K562 (cell line): ENCODE measurements around the gene ANKRD7. TPM values are rescaled to one million over a fixed set of nuclear protein-coding genes. Genes with fewer than 3 reads are reported as not detected.

ENCODE experiments used
- ATAC-seq: fragments of 200-7000 bp; cut with Tn5 transposase; 3 replicates; pipeline ENCODE4 v1.9.1; 2020; ENCODE audit warnings: moderate library complexity
- BruUV-seq: library from RNA; stranded (reverse); fragments of 400-500 nt; replicated peaks from 2 replicates; lab custom pipeline; 2021; lab: Mats Ljungman, UMichigan
- CTCF ChIA-PET: fragments of 300-600 bp; formaldehyde crosslinking; extraction: SDS; loops from one replicate; lab custom pipeline; 2021; ENCODE audit warnings: low intra/inter-chr PET ratio; lab: Yijun Ruan, JAX
- POLR2A ChIA-PET: fragments of 300-600, 350-650 bp; sonication (Branson Sonifier 250); formaldehyde crosslinking; extraction: SDS; loops from one replicate; lab custom pipeline; 2021; ENCODE audit warnings: antibody characterized with exemption, inconsistent platforms; lab: Yijun Ruan, JAX
- DNase-seq, 4 experiments: peaks; one replicate each; pipeline versions ENCODE4 v3.0.0 to v3.0.0-alpha.2; 2011 to 2018; ENCODE audit warnings: low spot score in 3 of 4, mixed read lengths in 3 of 4; ENCODE audit errors: extremely low read depth in 1 of 4
- FAIRE-seq: peaks from 2 replicates; lab custom pipeline; 2011; peaks lifted over from hg19 to GRCh38; lab: Jason Lieb, UNC
- H2AFZ ChIP-seq: 2 replicates; pipeline ENCODE4 v1.6.0; 2011; ENCODE audit warnings: low read depth, low read length, control low read depth, inconsistent platforms
- H3K27ac ChIP-seq: fragments of 200-600 bp; 3 replicates; pipeline ENCODE4 v1.8.0; 2011; ENCODE audit warnings: low read depth, mild to moderate bottlenecking, control low read depth, inconsistent platforms, low read length, moderate library complexity, mixed read lengths; ENCODE audit errors: extremely low read depth
- H3K27me3 ChIP-seq, 2 experiments: fragments of 300-600 bp in 1 of 2; 2 replicates in 1 of 2; 3 replicates in 1 of 2; pipeline versions ENCODE4 v1.6.0 to v1.8.0; 2011; ENCODE audit warnings: inconsistent platforms in 2 of 2, low read length in 2 of 2, mild to moderate bottlenecking in 1 of 2, mixed read lengths in 1 of 2, moderate library complexity in 1 of 2; ENCODE audit not compliant: control insufficient read depth in 2 of 2, insufficient read depth in 2 of 2
- H3K36me3 ChIP-seq: fragments of 300-600 bp; 3 replicates; pipeline ENCODE4 v1.8.0; 2011; ENCODE audit warnings: mild to moderate bottlenecking, low read length, inconsistent platforms; ENCODE audit not compliant: control insufficient read depth, insufficient read depth
- H3K4me1 ChIP-seq, 2 experiments: fragments of 200-600 bp in 1 of 2; replicated peaks in 1 of 2; 2 replicates in 1 of 2; 3 replicates in 1 of 2; pipeline versions ENCODE4 v1.5.1 to v1.8.0; 2011; ENCODE audit warnings: inconsistent platforms in 2 of 2, low read length in 2 of 2, mild to moderate bottlenecking in 1 of 2, mixed read lengths in 1 of 2, moderate library complexity in 1 of 2; ENCODE audit not compliant: control insufficient read depth in 2 of 2, insufficient read depth in 2 of 2
- H3K4me2 ChIP-seq: 2 replicates; pipeline ENCODE4 v1.6.1; 2011; ENCODE audit warnings: low read length, control low read depth, inconsistent platforms, mixed read lengths; ENCODE audit not compliant: insufficient read depth
- H3K4me3 ChIP-seq: fragments of 200-600 bp; sonication (generic), shearing (Covaris generic); 2 replicates; pipeline ENCODE4 v1.5.1; 2016; ENCODE audit warnings: control low read depth, inconsistent platforms
- H3K79me2 ChIP-seq: fragments of 200-600 bp; 3 replicates; pipeline ENCODE4 v1.8.0; 2011; ENCODE audit warnings: low read length, inconsistent platforms; ENCODE audit not compliant: control insufficient read depth, insufficient read depth
- H3K9ac ChIP-seq, 2 experiments: 2 replicates each; pipeline versions ENCODE4 v1.6.0 to v1.6.1; 2011; ENCODE audit warnings: low read depth in 2 of 2, low read length in 2 of 2, control low read depth in 1 of 2, inconsistent platforms in 1 of 2, mild to moderate bottlenecking in 1 of 2, mixed read lengths in 1 of 2; ENCODE audit not compliant: insufficient read depth in 1 of 2
- H3K9me1 ChIP-seq: one replicate; pipeline ENCODE4 v1.6.0; 2011; ENCODE audit warnings: inconsistent platforms, mild to moderate bottlenecking, low read length, moderate library complexity; ENCODE audit not compliant: control insufficient read depth, insufficient read depth
- H3K9me3 ChIP-seq: replicated peaks from 2 replicates; pipeline ENCODE4 v1.5.1; 2011; ENCODE audit warnings: low read depth, low read length, inconsistent platforms; ENCODE audit not compliant: control insufficient read depth, insufficient read depth
- H4K20me1 ChIP-seq: replicated peaks from 2 replicates; pipeline ENCODE4 v1.6.1; 2011; ENCODE audit warnings: low read length, inconsistent platforms, mixed read lengths; ENCODE audit not compliant: control insufficient read depth, insufficient read depth
- ARHGAP35 ChIP-seq: fragments of 450-650 bp; IDR thresholded peaks from 2 replicates; pipeline ENCODE4 v1.6.1; 2018; ENCODE audit not compliant: partially characterized antibody
- DIDO1 ChIP-seq: fragments of 450-650 bp; IDR thresholded peaks from 2 replicates; pipeline ENCODE4 v1.6.1; 2016; ENCODE audit warnings: low read depth, missing biosample characterization, missing genetic modification characterization
- DPF2 ChIP-seq: fragments of 450-650 bp; IDR thresholded peaks from 2 replicates; pipeline ENCODE4 v1.6.1; 2016
- HMGN3 ChIP-seq: IDR thresholded peaks from 2 replicates; pipeline ENCODE4 v1.6.1; 2011; ENCODE audit warnings: borderline replicate concordance, low read depth, mild to moderate bottlenecking, mixed read lengths, low read length; ENCODE audit not compliant: insufficient read length; ENCODE audit errors: extremely low read depth
- HNRNPUL1 ChIP-seq: fragments of 200-400 bp; formaldehyde crosslinking; IDR thresholded peaks from 2 replicates; pipeline ENCODE4 v1.6.1; 2017; ENCODE audit warnings: low read length
- IRF1 ChIP-seq: sonication (generic); formaldehyde crosslinking; IDR thresholded peaks from 2 replicates; pipeline ENCODE4 v1.8.0; 2022; ENCODE audit warnings: missing genetic modification reagents, mild to moderate bottlenecking, borderline replicate concordance
- JUN ChIP-seq, 2 experiments: sonication (generic) in 1 of 2; formaldehyde crosslinking in 1 of 2; IDR thresholded peaks; 2 replicates each; pipeline versions ENCODE4 v1.6.1 to v1.8.0; 2012 to 2022; ENCODE audit warnings: borderline replicate concordance in 2 of 2, mild to moderate bottlenecking in 2 of 2, improper control_type of control experiment in 1 of 2, low read depth in 1 of 2, low read length in 1 of 2, missing genetic modification reagents in 1 of 2
- LCOR ChIP-seq: sonication (generic); formaldehyde crosslinking; IDR thresholded peaks from 2 replicates; pipeline ENCODE4 v1.8.0; 2022; ENCODE audit warnings: mild to moderate bottlenecking, missing genetic modification reagents
- MIER1 ChIP-seq: fragments of 450-650 bp; IDR thresholded peaks from 2 replicates; pipeline ENCODE4 v1.6.1; 2016; ENCODE audit warnings: antibody characterized with exemption, mild to moderate bottlenecking, low read depth
- NFATC3 ChIP-seq: fragments of 450-650 bp; IDR thresholded peaks from 2 replicates; pipeline ENCODE4 v1.6.1; 2017; ENCODE audit warnings: mild to moderate bottlenecking
- NFYB ChIP-seq: IDR thresholded peaks from 2 replicates; pipeline ENCODE4 v1.6.1; 2011; ENCODE audit warnings: mild to moderate bottlenecking, moderate library complexity; ENCODE audit not compliant: insufficient read length; ENCODE audit errors: extremely low read depth
- RBM34 ChIP-seq: fragments of 200-400 bp; formaldehyde crosslinking; IDR thresholded peaks from 2 replicates; pipeline ENCODE4 v1.6.1; 2018; ENCODE audit warnings: low read length, borderline replicate concordance; ENCODE audit not compliant: insufficient read depth
- TOE1 ChIP-seq, 2 experiments: fragments of 450-650 bp in 1 of 2; sonication (generic) in 1 of 2; formaldehyde crosslinking in 1 of 2; IDR thresholded peaks; 2 replicates each; pipeline versions ENCODE4 v1.7.1 to v1.8.0; 2016 to 2022; ENCODE audit warnings: borderline replicate concordance in 2 of 2, mild to moderate bottlenecking in 2 of 2, antibody characterized with exemption in 1 of 2, inconsistent platforms in 1 of 2, low read depth in 1 of 2, missing genetic modification reagents in 1 of 2, moderate library complexity in 1 of 2
- UBTF ChIP-seq, 2 experiments: IDR thresholded peaks; 2 replicates each; pipeline ENCODE4 v1.6.1; 2012; ENCODE audit warnings: improper control_type of control experiment in 2 of 2, low read depth in 2 of 2, low read length in 2 of 2, borderline replicate concordance in 1 of 2
- ZBTB26 ChIP-seq: fragments of 450-650 bp; formaldehyde crosslinking; IDR thresholded peaks from 2 replicates; pipeline ENCODE4 v1.4.0; 2022; ENCODE audit warnings: missing genetic modification characterization
- ZNF197 ChIP-seq: fragments of 200-800 bp; sonication (Bioruptor generic); IDR thresholded peaks from 2 replicates; pipeline ENCODE4 v1.6.1; 2016; ENCODE audit warnings: low read depth, missing genetic modification characterization, missing compliant biosample characterization
- ZNF696 ChIP-seq: fragments of 250-450 bp; sonication (Bioruptor Pico); conservative IDR thresholded peaks from 2 replicates; pipeline ENCODE4 v1.4.0; 2020; ENCODE audit warnings: mild to moderate bottlenecking, moderate library complexity
- WGBS: fragments of 100-300 bp; shearing (Covaris generic); methylation state at CpG from one replicate; pipeline ENCODE4 v1.1.6; 2016; ENCODE audit warnings: low coverage, mixed read lengths; ENCODE audit not compliant: insufficient coverage; ENCODE audit errors: missing lambda C conversion rate; 5-methylcytosine and 5-hydroxymethylcytosine counted together
- in situ Hi-C: fragments of 300-500 bp; cut with MboI; formaldehyde crosslinking; loops from 4 replicates; pipeline ENCODE4 v1.15.0; 2018; ENCODE audit warnings: inconsistent platforms, mixed read lengths
- intact Hi-C: fragments of 100-400 bp; cut with micrococcal nuclease; formaldehyde crosslinking; loops from 2 replicates; pipeline ENCODE4 v1.14.2; 2022
- polyA plus RNA-seq, 8 experiments: library from polyadenylated mRNA; depleted of rRNA in 4 of 8; stranded (reverse) in 5 of 8; unstranded in 3 of 8; fragments of >200 nt; fragmentation: Nextera tagmentation in 2 of 8; fragmentation: Illumina TruSeq in 1 of 8; extraction: Ambion mirVana in 2 of 8; extraction: Trizol in 1 of 8; gene quantifications; 2 replicates each; pipeline versions ENCODE4 v1.2.1 to v1.2.3, GENCODE V29; 2011 to 2014; ENCODE audit warnings: inconsistent platforms in 1 of 8, missing spikeins in 1 of 8
- total RNA-seq, 7 experiments: library from RNA; depleted of rRNA in 6 of 7; stranded (reverse); fragments of >200 nt in 6 of 7; fragmentation: Illumina TruSeq in 2 of 7; extraction: Trizol in 2 of 7; gene quantifications; 2 replicates each; pipeline versions ENCODE4 v1.2.1 to v1.2.3, GENCODE V29; 2011 to 2021; ENCODE audit warnings: low replicate concordance in 1 of 7

ANKRD7 gene
- total and polyA plus RNA-seq, 9 of the 15 experiments (the other 6 are each of a cell fraction or from before 2014, with no cell fraction given): 0.33 TPM; not detected in 8

GRCh38 chr7:118220583-118220982 is 3.9 kb upstream of the ANKRD7 start (continued):
- no peak for TF ChIP-seq UBTF (IDR thresholded peaks at IDR 0.05; ENCODE audit: borderline replicate concordance in 1 of 2, low read depth in 2 of 2, low read length in 2 of 2)
- TF ChIP-seq, all 486 proteins: peak for 0

GRCh38 chr7:118222591-118222990 is 1.9 kb upstream of the ANKRD7 start:
- CTCF ChIA-PET: no interaction called here
- TF ChIP-seq LCOR (no peak), TOE1 (IDR thresholded peaks at IDR 0.05; ENCODE audit: borderline replicate concordance) (no peak), TOE1 (CRISPR knock-in tag; IDR thresholded peaks at IDR 0.05; ENCODE audit: borderline replicate concordance, low read depth) (no peak), IRF1 (CRISPR knock-in tag) (no peak), JUN (IDR thresholded peaks at IDR 0.05; ENCODE audit: borderline replicate concordance, low read depth, low read length) (no peak), JUN (CRISPR knock-in tag; IDR thresholded peaks at IDR 0.05; ENCODE audit: borderline replicate concordance) (no peak), ZBTB26 (CRISPR knock-in tag) (no peak), ZNF696 (CRISPR knock-in tag) (no peak), ARHGAP35 (no peak), NFYB (no peak), MIER1 (no peak), RBM34 (no peak), NFATC3 (no peak), ZNF197 (CRISPR knock-in tag) (no peak), HMGN3 (no peak), DPF2 (no peak), DIDO1 (tag) (no peak), HNRNPUL1 (no peak)

More at GRCh38 chr7:118222591-118222990, 1.9 kb upstream of the ANKRD7 start:
- Histone ChIP-seq H3K4me1 (peaks cover 0 to 10% of the 10 kb centered on the region in 2 experiments; a peak in 3 of 5 replicates), H3K79me2 (no peaks in the 10 kb centered on the region), H3K27ac (no peak overlapping the region), H3K36me3 (no peaks in the 10 kb centered on the region), H2AFZ (no peak overlapping the region), H3K9ac (no peak overlapping the region), H3K9me1 (no peaks in the 10 kb centered on the region), H3K27me3 (peaks cover 0 to 11% of the 10 kb centered on the region in 2 experiments; a peak in 1 of 5 replicates), H3K4me2 (no peak overlapping the region), H3K9me3 (no peaks in the 10 kb centered on the region), H4K20me1 (no peaks in the 10 kb centered on the region), H3K4me3 (no peak overlapping the region)
- BruUV-seq: no TSS peak
- intact Hi-C loops (no loop called here), in situ Hi-C loops (no loop called here)
- FAIRE-seq (no peak), ATAC-seq (no peak), DNase-seq (no peak)
- 4% methylated on average over 1 of the region's 1 CpG for WGBS
- POLR2A ChIA-PET: no interaction called here
